Measurements from ENCODE around the gene PDCD1LG2. TPM values are rescaled to one million over a fixed set of nuclear protein-coding genes. Genes with fewer than 3 reads are reported as not detected.

PDCD1LG2 gene
- total RNA-seq, 2 experiments from 2014 or later: 0.11 to 0.17 TPM

DNA sequence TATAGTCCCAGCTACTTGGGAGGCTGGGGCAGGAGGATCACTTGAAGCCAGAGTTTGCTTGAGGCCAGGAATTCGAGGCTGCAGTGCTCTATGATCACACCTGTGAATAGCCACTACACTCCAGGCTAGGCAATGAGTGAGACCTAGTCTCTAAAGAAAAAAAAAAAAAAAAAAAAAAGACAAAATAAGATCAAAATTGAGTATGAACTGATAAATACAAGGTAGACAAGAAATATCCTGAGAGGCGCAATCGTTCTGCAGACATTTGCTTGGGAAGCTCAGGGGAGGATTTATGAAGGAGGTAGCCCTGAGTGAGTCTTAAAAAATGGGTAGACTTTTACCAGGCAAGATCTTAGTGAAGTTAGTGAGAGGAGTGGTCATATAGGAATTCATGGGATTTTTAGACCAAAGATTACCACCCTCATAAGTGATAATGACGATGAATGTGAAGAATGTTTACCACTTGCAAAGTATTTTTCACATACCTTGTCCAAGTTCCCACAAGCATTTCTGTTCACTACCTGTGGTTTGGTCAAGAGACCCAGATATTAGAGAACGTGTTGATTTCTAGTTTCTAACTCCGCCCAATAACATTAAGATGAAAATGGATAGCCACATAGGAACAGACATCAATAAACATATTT, 4.4 kb downstream of the PDCD1LG2 start:
- Mint-ChIP-seq H3K9me3 (no peaks in the 10 kb centered on the region), H3K4me1 (ENCODE audit: low read depth) (peaks cover 44% of the 10 kb centered on the region), H3K36me3 (ENCODE audit: low read depth) (no peaks in the 10 kb centered on the region), H3K4me3 (no peak overlapping the region), H3K27me3 (no peaks in the 10 kb centered on the region), H3K27ac (no peak overlapping the region)
- ChIA-PET CTCF (interaction anchor here (0.7 kb wide), 1 partner anchor 54 kb away, joined by 3 read pairs; no protein-coding TSS in a partner anchor), POLR2A (no interaction called here)
- H3K27ac ChIP-seq (ENCODE audit: low read depth in 1 of 2, low read length in 2 of 2): no peak overlapping the region
- intact Hi-C loops (cut with DNase I, micrococcal nuclease): loop anchor here in 1 of 2 experiments (2.0 kb wide), 1 partner anchor 64 kb away; no protein-coding TSS in a partner anchor
- H3K4me3 ChIP-seq (ENCODE audit: low read length): no peak overlapping the region
- peaks cover 20% of the 10 kb centered on the region for H3K4me1 ChIP-seq (ENCODE audit: insufficient read depth, low read length)
- ATAC-seq (ENCODE audit: poor library complexity) (no peak), DNase-seq (no peak)
- TF ChIP-seq, protein P1, sequence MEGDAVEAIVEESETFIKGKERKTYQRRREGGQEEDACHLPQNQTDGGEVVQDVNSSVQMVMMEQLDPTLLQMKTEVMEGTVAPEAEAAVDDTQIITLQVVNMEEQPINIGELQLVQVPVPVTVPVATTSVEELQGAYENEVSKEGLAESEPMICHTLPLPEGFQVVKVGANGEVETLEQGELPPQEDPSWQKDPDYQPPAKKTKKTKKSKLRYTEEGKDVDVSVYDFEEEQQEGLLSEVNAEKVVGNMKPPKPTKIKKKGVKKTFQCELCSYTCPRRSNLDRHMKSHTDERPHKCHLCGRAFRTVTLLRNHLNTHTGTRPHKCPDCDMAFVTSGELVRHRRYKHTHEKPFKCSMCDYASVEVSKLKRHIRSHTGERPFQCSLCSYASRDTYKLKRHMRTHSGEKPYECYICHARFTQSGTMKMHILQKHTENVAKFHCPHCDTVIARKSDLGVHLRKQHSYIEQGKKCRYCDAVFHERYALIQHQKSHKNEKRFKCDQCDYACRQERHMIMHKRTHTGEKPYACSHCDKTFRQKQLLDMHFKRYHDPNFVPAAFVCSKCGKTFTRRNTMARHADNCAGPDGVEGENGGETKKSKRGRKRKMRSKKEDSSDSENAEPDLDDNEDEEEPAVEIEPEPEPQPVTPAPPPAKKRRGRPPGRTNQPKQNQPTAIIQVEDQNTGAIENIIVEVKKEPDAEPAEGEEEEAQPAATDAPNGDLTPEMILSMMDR (IDR thresholded peaks at IDR 0.05): no peak
- H3K27me3 ChIP-seq (ENCODE audit: control insufficient read depth in 1 of 2, insufficient read depth in 2 of 2, low read length in 2 of 2): no peaks in the 10 kb centered on the region
- H3K36me3 ChIP-seq (ENCODE audit: insufficient read depth, low read length): no peaks in the 10 kb centered on the region
- H3K9me3 ChIP-seq (ENCODE audit: control insufficient read depth in 1 of 2, insufficient read depth in 1 of 2, low read length in 2 of 2): peaks cover 0 to 5% of the 10 kb centered on the region in 2 experiments

DNA sequence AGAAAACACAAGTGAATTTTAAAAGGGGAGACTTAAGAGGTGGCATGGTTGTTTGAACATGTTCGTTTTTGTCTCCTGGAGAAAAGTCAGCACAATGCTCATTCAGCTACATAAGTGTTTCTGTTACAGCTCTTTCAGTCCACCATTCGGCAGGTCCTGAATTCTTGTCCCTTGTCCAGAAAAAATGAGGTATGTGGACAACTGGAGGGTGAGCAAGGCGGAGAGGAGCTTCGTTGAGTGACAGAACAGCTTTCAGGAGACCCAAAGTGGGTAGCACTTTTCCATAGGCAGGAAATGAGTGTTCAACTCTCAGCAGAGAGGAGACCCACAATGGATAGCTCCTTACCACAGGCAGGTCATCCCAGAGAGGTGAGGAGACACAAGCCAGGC, 4.9 kb downstream of the PDCD1LG2 start:
- H3K27ac ChIP-seq (ENCODE audit: low read depth in 1 of 2, low read length in 2 of 2): no peak overlapping the region
- intact Hi-C loops (cut with DNase I, micrococcal nuclease): loop anchor here in 1 of 2 experiments (2.0 kb wide), 1 partner anchor 64 kb away; no protein-coding TSS in a partner anchor
- H3K4me1 ChIP-seq (ENCODE audit: insufficient read depth, low read length): peaks cover 16% of the 10 kb centered on the region
- Mint-ChIP-seq H3K27me3 (no peaks in the 10 kb centered on the region), H3K36me3 (ENCODE audit: low read depth) (no peaks in the 10 kb centered on the region), H3K4me1 (ENCODE audit: low read depth) (peaks cover 40% of the 10 kb centered on the region), H3K4me3 (no peak overlapping the region), H3K27ac (no peak overlapping the region), H3K9me3 (no peaks in the 10 kb centered on the region)
- H3K36me3 ChIP-seq (ENCODE audit: insufficient read depth, low read length): no peaks in the 10 kb centered on the region
- ATAC-seq (ENCODE audit: poor library complexity) (no peak), DNase-seq (no peak)
- H3K4me3 ChIP-seq (ENCODE audit: low read length): no peak overlapping the region
- ChIA-PET POLR2A (no interaction called here), CTCF (no interaction called here)
- peaks cover 0 to 5% of the 10 kb centered on the region in 2 experiments for H3K9me3 ChIP-seq (ENCODE audit: control insufficient read depth in 1 of 2, insufficient read depth in 1 of 2, low read length in 2 of 2)
- H3K27me3 ChIP-seq (ENCODE audit: control insufficient read depth in 1 of 2, insufficient read depth in 2 of 2, low read length in 2 of 2): no peaks in the 10 kb centered on the region
- TF ChIP-seq, protein P1 (IDR thresholded peaks at IDR 0.05): no peak

DNA sequence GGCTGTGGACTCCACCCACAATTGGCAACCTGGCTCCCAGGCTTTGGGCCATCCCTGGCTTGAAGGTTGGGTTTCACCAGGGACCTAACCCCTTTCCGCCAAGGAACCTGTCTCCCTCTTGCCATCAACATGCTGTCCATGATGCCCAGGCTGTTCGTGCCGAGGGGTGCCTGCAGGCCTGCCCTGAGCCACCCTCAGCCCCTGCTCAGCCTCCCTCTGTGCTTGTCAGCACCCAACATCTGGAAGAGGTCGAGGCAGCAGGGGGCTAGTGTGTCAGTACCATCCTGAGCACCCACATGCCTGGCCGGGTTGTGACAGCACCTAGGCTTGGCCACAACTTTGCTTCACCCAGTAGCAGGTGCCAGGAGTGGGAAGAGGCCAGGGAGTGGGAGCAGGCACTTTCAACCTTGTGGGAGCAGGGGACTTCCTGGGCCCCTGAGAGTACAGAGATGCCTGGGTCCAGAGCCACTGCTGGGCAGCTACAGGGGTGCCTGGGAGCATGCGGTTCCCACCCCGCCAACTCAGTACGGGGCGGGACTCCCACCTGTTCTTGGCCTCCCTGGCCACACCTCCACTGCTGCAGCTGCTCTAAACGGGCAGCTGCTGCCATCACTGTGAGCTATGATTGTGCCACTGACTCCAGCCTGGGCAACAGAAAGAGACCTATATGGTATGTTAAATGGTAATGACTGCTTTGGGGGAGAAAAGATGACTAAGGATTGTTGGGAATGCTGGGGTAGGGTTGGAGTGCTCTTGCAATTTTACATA, 6.3 kb downstream of the PDCD1LG2 start:
- Mint-ChIP-seq H3K4me3 (no peak overlapping the region), H3K36me3 (ENCODE audit: low read depth) (no peaks in the 10 kb centered on the region), H3K4me1 (ENCODE audit: low read depth) (peaks cover 26% of the 10 kb centered on the region), H3K27ac (no peak overlapping the region), H3K27me3 (no peaks in the 10 kb centered on the region), H3K9me3 (no peaks in the 10 kb centered on the region)
- Histone ChIP-seq H3K4me3 (ENCODE audit: low read length) (no peak overlapping the region), H3K27me3 (ENCODE audit: control insufficient read depth in 1 of 2, insufficient read depth in 2 of 2, low read length in 2 of 2) (no peaks in the 10 kb centered on the region), H3K36me3 (ENCODE audit: insufficient read depth, low read length) (no peaks in the 10 kb centered on the region), H3K9me3 (ENCODE audit: control insufficient read depth in 1 of 2, insufficient read depth in 1 of 2, low read length in 2 of 2) (peaks cover 0 to 5% of the 10 kb centered on the region in 2 experiments), H3K4me1 (ENCODE audit: insufficient read depth, low read length) (peaks cover 7% of the 10 kb centered on the region), H3K27ac (ENCODE audit: low read depth in 1 of 2, low read length in 2 of 2) (no peak overlapping the region)
- TF ChIP-seq, protein P1 (IDR thresholded peaks at IDR 0.05): no peak
- ATAC-seq (ENCODE audit: poor library complexity): no peak
- no peak for DNase-seq
- CTCF ChIA-PET: no interaction called here
- POLR2A ChIA-PET: no interaction called here
- intact Hi-C loops (cut with DNase I, micrococcal nuclease): no loop called here
